Mesodermal cell (in vitro differentiated cells): ENCODE results near the gene CATSPERE.
"Not testable (repeated sequence)": the region's sequence is repeated elsewhere in the genome, so short reads cannot be mapped to it uniquely, and the experiment has no call there.

Experiments used
- H3K27ac ChIP-seq: 2 replicates; pipeline ENCODE4 v1.7.0; 2013; ENCODE audit warnings: mild to moderate bottlenecking, low read depth, low read length, moderate library complexity; ENCODE audit not compliant: severe bottlenecking
- H3K36me3 ChIP-seq: 2 replicates; pipeline ENCODE4 v1.7.1; 2013; ENCODE audit warnings: mild to moderate bottlenecking, low read length, moderate library complexity; ENCODE audit not compliant: control insufficient read depth, insufficient read depth
- H3K4me1 ChIP-seq: one replicate; pipeline ENCODE4 v1.7.1; 2013; ENCODE audit warnings: mild to moderate bottlenecking, low read length; ENCODE audit not compliant: insufficient read depth, control insufficient read depth, poor library complexity, severe bottlenecking
- H3K4me3 ChIP-seq: 2 replicates; pipeline ENCODE4 v1.7.0; 2013; ENCODE audit warnings: low read length, control low read depth, mild to moderate bottlenecking; ENCODE audit not compliant: insufficient read depth, poor library complexity, severe bottlenecking; ENCODE audit errors: extremely low read depth
- H3K9me3 ChIP-seq: 2 replicates; pipeline ENCODE4 v1.7.1; 2013; ENCODE audit warnings: mild to moderate bottlenecking, low read length, moderate library complexity; ENCODE audit not compliant: control insufficient read depth
- WGBS, 2 experiments: methylation state at CpG; one replicate each; pipeline ENCODE4 v1.1.5; 2013; ENCODE audit warnings: missing lambda C conversion rate in 2 of 2; ENCODE audit not compliant: insufficient coverage in 2 of 2; 5-methylcytosine and 5-hydroxymethylcytosine counted together

Gene CATSPERE

GRCh38 chr1:244652623-244653438 is 191.8 kb downstream of the CATSPERE start, which contains the start of gene DESI2:
Gene DESI2 (plus strand): TSS chr1:244653126. CDS start chr1:244653314, 188 bp downstream.
- 0% methylated on average over 41 to 49 of the region's 81 CpGs for WGBS, 2 experiments
- H3K36me3 ChIP-seq = peaks cover 18% of the 10 kb centered on the region
- peak within 1 kb of the TSS; percentile 89 for H3K27ac ChIP-seq
- peaks cover 11% of the 10 kb centered on the region for H3K4me1 ChIP-seq
- peak within 1 kb of the TSS; percentile 88 for H3K4me3 ChIP-seq
- H3K9me3 ChIP-seq = no peaks in the 10 kb centered on the region

- peaks cover 26% of the 10 kb centered on the region for H3K36me3 ChIP-seq
- peak overlapping the region; percentile 89 for H3K27ac ChIP-seq
- peaks cover 11% of the 10 kb centered on the region for H3K4me1 ChIP-seq
- no peaks in the 10 kb centered on the region for H3K9me3 ChIP-seq
- H3K4me3 ChIP-seq = peak overlapping the region; percentile 88
- WGBS, 2 experiments = 0% methylated on average over 28 of the region's 34 CpGs
These were observed 192.5 kb downstream of the CATSPERE start for GRCh38 chr1:244653439-244654107.

GRCh38 chr1:244654108-244655038 is 193.3 kb downstream of the CATSPERE start:
- peaks cover 34% of the 10 kb centered on the region for H3K36me3 ChIP-seq
- H3K4me3 ChIP-seq = peak overlapping the region; percentile 88
- no peaks in the 10 kb centered on the region for H3K9me3 ChIP-seq
- 13 to 20% methylated on average over 4 to 5 of the region's 8 CpGs for WGBS, 2 experiments
- peak overlapping the region; percentile 89 for H3K27ac ChIP-seq
- peaks cover 11% of the 10 kb centered on the region for H3K4me1 ChIP-seq

- Histone ChIP-seq H3K9me3 (no peaks in the 10 kb centered on the region), H3K36me3 (peaks cover 42% of the 10 kb centered on the region), H3K4me1 (peaks cover 11% of the 10 kb centered on the region), H3K27ac (no peak overlapping the region), H3K4me3 (peak overlapping the region; percentile 88)
- no CpG with 5 or more reads among the region's 1 CpG for WGBS, 2 experiments
These were observed 194.1 kb downstream of the CATSPERE start for GRCh38 chr1:244655186-244655585.

- Histone ChIP-seq H3K27ac (no peak overlapping the region), H3K9me3 (no peaks in the 10 kb centered on the region), H3K4me1 (peaks cover 11% of the 10 kb centered on the region), H3K4me3 (no peak overlapping the region), H3K36me3 (peaks cover 48% of the 10 kb centered on the region)
- WGBS, 2 experiments = 86% methylated on average over 1 of the region's 3 CpGs; no CpG with 5 or more reads in 1 of the 2 experiments
These were observed 196.3 kb downstream of the CATSPERE start for GRCh38 chr1:244657421-244657820.

- Histone ChIP-seq H3K4me3 (no peak overlapping the region), H3K4me1 (peaks cover 11% of the 10 kb centered on the region), H3K9me3 (no peaks in the 10 kb centered on the region), H3K36me3 (peaks cover 48% of the 10 kb centered on the region), H3K27ac (no peak overlapping the region)
- WGBS, 2 experiments = 93 to 100% methylated on average over 1 to 2 of the region's 3 CpGs
These were observed 198.6 kb downstream of the CATSPERE start for GRCh38 chr1:244659694-244660093.

- 100% methylated on average over 1 to 2 of the region's 3 CpGs for WGBS, 2 experiments
- H3K4me1 ChIP-seq = peaks cover 8% of the 10 kb centered on the region
These were observed 199.5 kb downstream of the CATSPERE start for GRCh38 chr1:244660595-244660994.

GRCh38 chr1:244661569-244662312 is 200.7 kb downstream of the CATSPERE start:
- no CpG with 5 or more reads among the region's 4 CpGs for WGBS, 2 experiments
- H3K36me3 ChIP-seq = peaks cover 41% of the 10 kb centered on the region
- H3K27ac ChIP-seq, H3K4me3 ChIP-seq, H3K4me1 ChIP-seq, H3K9me3 ChIP-seq: not testable (repeated sequence)

More at GRCh38 chr1:244660595-244660994, 199.5 kb downstream of the CATSPERE start:
- peaks cover 48% of the 10 kb centered on the region for H3K36me3 ChIP-seq
- no peaks in the 10 kb centered on the region for H3K9me3 ChIP-seq
- H3K4me3 ChIP-seq = no peak overlapping the region
- no peak overlapping the region for H3K27ac ChIP-seq

- no peak overlapping the region for H3K4me3 ChIP-seq
- H3K4me1 ChIP-seq = peaks cover 4% of the 10 kb centered on the region
- H3K9me3 ChIP-seq = no peaks in the 10 kb centered on the region
- 90 to 100% methylated on average over 2 of the region's 2 CpGs for WGBS, 2 experiments
- peaks cover 32% of the 10 kb centered on the region for H3K36me3 ChIP-seq
- H3K27ac ChIP-seq = no peak overlapping the region
These were observed 201.5 kb downstream of the CATSPERE start for GRCh38 chr1:244662599-244662998.

- peaks cover 19% of the 10 kb centered on the region for H3K36me3 ChIP-seq
- peaks cover 4% of the 10 kb centered on the region for H3K4me1 ChIP-seq
- H3K27ac ChIP-seq = no peak overlapping the region
- WGBS, 2 experiments = 94 to 95% methylated on average over 2 to 3 of the region's 3 CpGs
- no peak overlapping the region for H3K4me3 ChIP-seq
- no peaks in the 10 kb centered on the region for H3K9me3 ChIP-seq
These were observed 203.3 kb downstream of the CATSPERE start for GRCh38 chr1:244664353-244664752.
